Astrocyte of the cerebellum (primary cell): Measurements from ENCODE around the gene CUX1.

Experiments
- DNase-seq: peaks from one replicate; pipeline ENCODE4 v3.0.0-alpha.2; 2011; ENCODE audit warnings: low read depth
- H3K4me3 ChIP-seq: 2 replicates; pipeline ENCODE4 v1.5.1; 2011; ENCODE audit warnings: mild to moderate bottlenecking, low read depth, low read length, moderate library complexity
- CTCF ChIP-seq: IDR thresholded peaks from 2 replicates; pipeline ENCODE4 v1.5.1; 2012; ENCODE audit warnings: low read length, low read depth, moderate library complexity, mild to moderate bottlenecking; ENCODE audit errors: missing control alignments
- in situ Hi-C: cut with HindIII; loops from 2 replicates; pipeline ENCODE4 v1.10.0; 2017; ENCODE audit warnings: low sequenced_read_pairs

The CUX1 gene

GRCh38 chr7:102186306-102186705 lies 368.9 kb downstream of the CUX1 start:
- H3K4me3 ChIP-seq, result no peak overlapping the region
- TF ChIP-seq CTCF, result no peak
- in situ Hi-C loops, result no loop called here
- DNase-seq, result no peak

GRCh38 chr7:102188746-102189145 lies 371.3 kb downstream of the CUX1 start:
- in situ Hi-C loops, result no loop called here
- DNase-seq, result no peak
- H3K4me3 ChIP-seq, result no peak overlapping the region
- TF ChIP-seq CTCF, result no peak

GRCh38 chr7:102189756-102190155 lies 372.3 kb downstream of the CUX1 start:
- in situ Hi-C loops, result no loop called here
- no peak for TF ChIP-seq CTCF
- H3K4me3 ChIP-seq, result no peak overlapping the region
- DNase-seq, result no peak

- no peak overlapping the region for H3K4me3 ChIP-seq
- in situ Hi-C loops, result no loop called here
- no peak for DNase-seq
- TF ChIP-seq CTCF, result no peak
Observed at GRCh38 chr7:102190776-102191350, 373.4 kb downstream of the CUX1 start.

- in situ Hi-C loops, result no loop called here
- TF ChIP-seq CTCF, result no peak
- no peak overlapping the region for H3K4me3 ChIP-seq
- no peak for DNase-seq
Observed at GRCh38 chr7:102191556-102192379, 374.3 kb downstream of the CUX1 start.

GRCh38 chr7:102192790-102193189 lies 375.4 kb downstream of the CUX1 start:
- no peak for DNase-seq
- no peak overlapping the region for H3K4me3 ChIP-seq
- TF ChIP-seq CTCF, result no peak
- in situ Hi-C loops, result no loop called here
